NCI-H226 (cell line): ENCODE results near the gene CGRRF1.
A peak's percentile ranks its signal among the peaks of the same experiment; 100 is the strongest.

Source experiments
- DNase-seq: peaks from one replicate; pipeline ENCODE4 v3.0.0-alpha.2; 2015

The CGRRF1 gene

DNA sequence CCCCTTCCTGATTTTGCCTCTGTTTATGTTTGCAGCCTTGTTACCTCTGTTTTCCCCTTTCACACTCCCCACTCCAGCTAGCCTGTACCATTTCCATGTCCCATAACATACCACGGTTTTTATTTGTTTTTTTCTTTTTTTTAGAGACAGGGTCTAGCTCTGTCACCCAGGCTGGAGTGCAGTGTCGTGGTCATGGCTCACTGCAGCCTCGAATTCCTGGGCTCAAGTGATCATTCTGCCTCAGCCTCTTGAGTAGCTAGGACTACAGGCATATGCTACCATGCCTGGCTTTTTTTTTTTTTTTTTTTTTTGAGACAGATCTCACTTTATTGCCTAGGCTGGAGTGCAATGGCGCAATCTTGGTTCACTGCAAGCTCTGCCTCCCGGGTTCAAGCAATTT lies 38.8 kb downstream of the CGRRF1 start:
- no peak for DNase-seq

GRCh38 chr14:54549862-54550261 lies 40.2 kb downstream of the CGRRF1 start:
- no peak for DNase-seq

- no peak for DNase-seq
These were observed 40.8 kb downstream of the CGRRF1 start for GRCh38 chr14:54550514-54550913.

DNA sequence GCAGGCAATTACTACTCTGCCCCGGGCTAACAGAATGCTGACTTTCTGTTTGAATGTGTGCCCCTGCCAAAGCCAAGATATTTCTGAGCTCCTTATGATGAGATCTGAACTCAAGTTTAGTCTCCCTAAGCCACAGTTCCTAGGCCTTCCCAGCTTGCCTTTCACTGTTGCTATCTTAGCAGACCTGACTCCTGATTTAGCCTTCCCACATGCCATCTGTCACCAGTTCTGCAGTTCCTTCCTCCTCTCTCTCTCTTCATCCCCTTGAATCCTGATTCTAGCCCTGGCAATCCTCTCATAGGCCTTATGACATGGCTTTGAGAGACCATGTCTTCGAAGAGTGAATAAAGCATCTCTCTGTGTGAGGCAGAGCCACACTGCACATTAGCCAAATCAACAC lies 44.7 kb downstream of the CGRRF1 start:
- DNase-seq: no peak

DNA sequence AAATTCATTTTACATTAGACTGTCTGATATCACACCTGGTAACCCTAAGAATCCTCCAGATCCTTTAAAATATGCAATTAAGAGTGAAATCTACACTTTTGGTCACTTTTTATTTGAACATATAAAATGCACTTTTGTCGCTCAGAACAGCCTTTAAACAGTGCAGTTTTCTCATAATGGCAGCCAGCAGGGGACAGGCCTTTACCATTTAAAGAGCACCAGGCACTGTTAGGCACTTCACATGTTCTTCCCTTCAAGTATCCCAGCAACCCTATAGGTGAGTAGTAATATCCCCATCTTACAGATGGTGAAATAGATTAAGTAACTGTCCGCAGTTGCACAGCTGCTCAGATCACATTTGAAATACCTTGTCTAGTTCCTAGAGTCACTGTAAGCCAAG lies 45.9 kb downstream of the CGRRF1 start:
- no peak for DNase-seq

DNA sequence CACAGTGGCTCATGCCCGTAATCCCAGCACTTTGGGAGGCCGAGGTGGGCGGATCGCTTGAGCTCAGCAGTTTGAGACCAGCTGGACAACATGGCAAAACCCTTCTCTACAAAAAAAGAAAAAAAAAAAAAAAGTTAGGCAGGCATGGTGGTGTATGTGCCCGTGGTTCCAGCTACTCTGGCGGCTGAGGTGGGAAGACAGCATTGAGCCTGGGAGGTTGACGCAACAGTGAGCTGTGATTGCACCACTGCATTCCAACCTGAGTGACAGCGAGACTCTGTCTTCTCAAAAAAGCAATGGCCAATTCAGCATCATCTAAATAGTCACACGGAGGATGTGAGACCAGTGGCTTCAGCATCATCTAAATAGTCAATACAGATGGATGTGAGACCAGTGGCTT lies 46.8 kb downstream of the CGRRF1 start:
- DNase-seq: no peak

DNA sequence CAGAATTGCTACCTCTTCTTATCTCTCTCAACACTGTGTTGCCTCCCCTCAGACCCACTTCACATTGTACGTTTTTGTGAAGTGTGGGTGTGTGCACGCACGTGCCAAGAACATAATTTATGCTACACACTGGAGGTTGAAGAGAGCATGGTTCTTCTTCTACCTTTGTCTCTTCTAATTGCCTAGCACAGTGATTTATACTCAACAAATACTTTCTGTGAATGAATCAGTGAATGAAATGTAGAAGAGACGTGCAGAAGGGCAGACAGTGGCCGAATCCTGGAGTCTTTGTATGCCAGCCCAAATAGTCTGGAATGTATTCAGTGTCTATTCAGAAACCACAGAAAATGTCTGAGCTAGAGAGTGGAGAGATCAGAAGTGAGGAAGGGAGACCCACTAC lies 52.6 kb downstream of the CGRRF1 start:
- DNase-seq: peak; percentile 44

DNA sequence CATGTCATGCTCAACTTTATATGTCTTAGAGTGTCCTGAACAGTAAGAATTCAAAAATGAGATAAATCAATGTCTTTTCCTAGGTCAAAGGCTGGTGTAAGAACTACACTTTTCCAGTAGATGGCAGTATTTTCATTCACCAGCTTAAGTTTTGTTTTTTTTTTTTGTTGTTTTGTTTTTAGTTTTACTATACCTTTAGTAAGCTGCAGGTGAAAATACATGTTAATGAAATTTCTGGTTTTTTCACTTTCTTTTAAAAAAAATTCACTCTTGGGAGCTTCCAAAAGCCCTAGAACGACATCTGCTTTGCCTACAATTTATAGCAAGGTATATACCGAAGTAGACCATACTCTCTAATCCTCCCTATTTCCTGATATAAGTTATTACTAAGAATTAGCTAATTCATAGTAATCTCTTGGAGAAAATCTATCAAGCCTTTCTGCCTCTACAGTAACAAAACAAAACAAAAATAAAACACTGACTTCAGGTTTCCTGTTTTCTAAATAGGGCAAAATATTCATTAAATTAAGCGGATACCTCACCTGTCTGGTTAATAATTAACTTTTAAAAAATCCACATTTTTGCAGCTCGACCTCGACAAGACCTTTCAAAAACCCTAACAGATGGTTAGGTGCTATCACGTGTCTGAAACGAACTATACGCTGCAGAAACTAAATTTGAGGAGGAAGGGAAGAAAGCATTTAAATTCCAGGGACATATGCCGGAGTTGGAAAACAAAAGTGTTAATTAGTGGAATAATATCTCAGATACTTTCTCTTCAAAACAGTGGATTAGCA lies 54.6 kb downstream of the CGRRF1 start:
- peak; percentile 12 for DNase-seq

DNA sequence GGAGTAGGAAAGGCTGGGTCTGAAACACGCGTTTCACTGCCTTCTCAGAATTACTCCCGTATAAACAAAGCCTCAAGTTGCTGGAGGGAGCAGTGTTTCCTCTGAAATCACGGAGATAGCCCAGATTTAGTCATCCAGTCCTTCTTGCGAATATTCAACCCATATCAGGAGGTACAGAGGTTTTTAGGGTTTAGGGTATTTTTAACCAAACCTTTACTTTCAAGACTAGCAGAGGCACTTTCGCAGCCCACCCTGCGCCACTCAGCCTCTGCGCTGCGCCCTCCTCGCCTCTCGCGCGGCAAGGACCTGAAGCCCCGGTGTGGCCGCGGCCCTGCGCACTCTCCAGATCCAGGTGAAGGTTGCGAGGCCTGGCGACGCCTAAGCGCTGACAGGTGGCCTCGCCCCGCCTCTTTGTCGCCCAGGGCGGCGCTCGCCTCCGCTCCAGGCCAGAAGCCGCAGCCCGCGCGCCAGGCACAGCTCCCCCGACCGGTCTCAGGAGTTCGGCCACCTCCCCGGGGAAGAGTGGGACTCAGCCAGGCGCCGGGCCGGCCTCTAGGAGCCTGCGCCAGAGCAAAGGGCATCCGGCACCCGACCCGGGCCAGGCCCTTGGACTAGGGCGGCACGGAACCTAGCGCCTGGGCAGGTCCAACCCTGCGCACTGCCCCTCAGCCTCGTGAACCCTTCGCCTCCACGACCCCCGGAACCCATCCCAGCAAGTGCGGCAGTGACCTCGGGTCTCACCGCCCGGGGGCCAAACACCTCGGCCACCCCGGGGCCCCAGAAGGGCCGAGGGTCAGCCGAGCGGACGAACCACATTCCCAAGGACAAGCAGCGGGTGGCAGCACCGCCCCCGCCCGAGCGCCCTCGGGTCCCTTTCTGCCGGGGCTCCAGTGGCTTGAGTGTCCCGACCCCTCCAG lies 55.4 kb downstream of the CGRRF1 start:
- peak; percentile 68 for DNase-seq

GRCh38 chr14:54565785-54566409 lies 56.2 kb downstream of the CGRRF1 start:
- DNase-seq: peak; percentile 90

DNA sequence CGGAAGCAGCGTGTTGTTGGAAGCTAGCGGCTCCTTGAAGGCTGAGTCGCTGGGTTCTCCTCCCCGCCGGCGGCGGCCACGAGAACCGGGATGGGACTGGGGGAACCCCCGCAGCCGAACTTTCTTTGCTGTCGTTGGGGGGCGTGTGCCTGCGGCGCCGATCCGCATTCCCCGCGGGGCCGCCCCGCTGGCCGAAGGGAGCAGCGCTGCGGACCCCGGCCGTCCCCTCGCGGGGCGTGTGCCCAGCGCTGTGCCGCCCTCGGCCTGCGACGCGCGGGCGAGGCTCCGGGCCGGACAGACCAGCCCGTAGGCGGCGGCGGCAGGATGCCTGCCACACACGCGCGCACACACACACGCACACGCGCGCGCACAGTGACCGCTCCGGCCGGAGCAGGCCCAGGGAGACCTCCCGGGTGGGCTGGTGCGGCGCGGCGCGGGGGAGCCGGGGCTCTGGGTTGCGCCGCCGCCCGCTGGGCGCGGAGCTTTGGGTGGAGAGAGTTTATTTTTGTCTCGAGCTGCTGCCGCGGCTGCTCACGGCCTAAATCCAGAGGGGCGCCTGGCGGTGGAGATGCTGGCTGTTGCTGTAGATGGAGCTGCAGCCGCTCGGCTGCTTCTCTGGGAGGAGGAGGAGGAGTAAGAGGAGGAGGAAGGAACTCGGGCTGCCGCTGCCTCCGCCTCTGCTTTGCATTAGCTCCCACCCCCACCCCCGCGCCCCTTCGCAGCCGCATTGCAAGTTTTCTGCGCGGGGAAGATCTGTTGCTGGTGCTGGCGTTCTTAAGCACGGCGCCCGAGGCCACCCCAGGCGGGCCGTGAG lies 56.9 kb downstream of the CGRRF1 start, which contains the start of gene SAMD4A:
TSS of gene SAMD4A (plus strand) at position 719 of the 814 bp plus-strand sequence. CDS start 789 bp downstream, outside the sequence.
- peak; percentile 79 for DNase-seq

DNA sequence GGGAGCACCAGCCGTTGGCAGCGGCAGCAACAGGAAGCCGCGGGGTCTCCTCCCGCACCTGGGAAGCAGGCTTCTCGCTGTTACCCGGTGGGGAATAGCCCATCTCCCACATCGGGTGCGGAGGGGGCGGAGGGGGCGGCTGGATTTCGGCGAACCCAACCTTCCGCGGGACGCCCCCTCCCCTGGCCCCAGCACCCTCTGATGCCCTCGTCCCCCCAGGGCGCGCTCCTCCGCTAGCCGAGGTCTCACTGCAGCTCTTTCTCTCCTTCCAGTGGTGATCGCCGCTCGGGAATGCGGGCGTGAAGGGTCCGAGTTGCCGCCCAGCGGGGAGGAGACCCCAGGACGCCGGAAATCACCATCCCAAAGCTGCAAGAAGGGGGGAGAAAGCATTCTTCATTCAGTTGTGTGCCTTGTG lies 57.5 kb downstream of the CGRRF1 start:
- DNase-seq: no peak

DNA sequence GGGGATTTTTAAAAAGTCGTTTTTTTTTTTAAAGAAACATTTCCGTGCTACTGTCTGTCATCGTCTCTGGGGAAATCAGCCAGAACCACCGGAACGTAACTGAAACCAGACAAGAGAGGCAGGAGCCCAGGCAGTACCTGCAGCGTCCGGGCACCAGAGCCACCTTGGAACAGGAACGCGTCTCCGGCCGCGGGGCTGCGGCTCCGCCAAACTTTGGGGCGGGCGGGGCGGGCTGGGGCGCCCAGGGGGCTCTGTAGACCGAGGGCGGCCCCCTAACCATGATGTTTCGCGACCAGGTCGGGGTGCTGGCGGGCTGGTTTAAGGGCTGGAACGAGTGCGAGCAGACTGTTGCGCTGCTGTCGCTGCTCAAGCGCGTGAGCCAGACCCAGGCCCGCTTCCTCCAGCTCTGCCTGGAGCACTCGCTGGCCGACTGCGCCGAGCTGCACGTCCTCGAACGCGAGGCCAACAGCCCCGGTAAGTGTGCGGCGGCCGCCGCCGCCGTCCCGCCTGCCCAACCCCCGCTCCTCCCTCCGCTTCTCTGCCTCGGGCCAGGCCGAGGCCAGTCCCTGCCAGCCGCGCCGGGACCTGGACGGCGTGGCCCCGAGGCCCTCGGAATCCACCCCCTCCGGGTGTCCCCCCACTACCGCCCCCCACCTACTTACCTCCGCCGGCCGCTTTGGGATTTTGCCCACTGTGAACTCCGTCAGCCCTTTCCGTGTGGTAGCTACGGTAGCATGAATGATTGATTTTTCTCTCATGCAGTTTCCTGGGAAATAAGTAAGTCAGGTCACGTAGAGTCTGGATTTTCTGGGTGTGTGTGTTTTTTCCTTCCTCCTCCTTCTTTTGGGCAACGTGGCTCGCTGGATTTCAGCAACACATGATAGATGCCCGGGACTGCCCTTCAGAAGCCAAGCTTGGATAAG lies 58.2 kb downstream of the CGRRF1 start:
- peak; percentile 5 for DNase-seq

DNA sequence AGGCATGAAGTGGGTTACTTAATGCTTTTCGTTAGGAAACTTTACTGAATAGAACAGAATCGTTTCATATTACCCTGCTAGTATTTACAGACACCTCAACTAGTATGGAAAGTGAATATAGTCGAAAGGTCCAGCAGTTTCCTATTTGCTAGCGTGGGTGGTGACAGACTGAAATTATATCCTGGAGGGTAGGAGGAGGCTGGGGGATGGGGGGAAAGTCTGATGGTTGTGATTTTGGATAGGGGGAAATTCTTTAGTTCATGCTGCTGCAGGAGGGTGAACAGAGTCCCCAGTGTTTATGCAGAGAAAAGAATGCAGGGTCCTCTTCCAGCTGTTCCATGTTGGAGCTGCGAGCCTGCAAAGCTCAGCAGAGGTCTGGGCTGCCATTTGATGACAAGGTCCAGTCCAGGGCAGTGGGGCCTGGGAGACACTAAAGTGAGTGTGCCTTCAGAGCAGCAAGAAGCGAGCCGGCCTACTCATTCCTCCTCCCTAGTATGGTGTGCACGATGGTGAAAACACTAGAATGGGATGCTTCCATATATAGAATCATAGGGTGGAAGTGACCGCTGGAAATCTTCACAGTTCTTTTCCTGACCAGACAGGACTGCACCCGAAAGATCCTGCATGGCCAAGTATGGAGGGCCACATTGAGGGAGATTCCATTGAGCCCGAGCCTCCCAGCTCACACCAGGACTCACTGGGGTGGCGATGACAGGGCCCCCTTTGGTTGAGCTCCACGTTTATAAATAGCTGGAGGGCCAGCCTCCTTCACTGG lies 59.3 kb downstream of the CGRRF1 start:
- DNase-seq: no peak

DNA sequence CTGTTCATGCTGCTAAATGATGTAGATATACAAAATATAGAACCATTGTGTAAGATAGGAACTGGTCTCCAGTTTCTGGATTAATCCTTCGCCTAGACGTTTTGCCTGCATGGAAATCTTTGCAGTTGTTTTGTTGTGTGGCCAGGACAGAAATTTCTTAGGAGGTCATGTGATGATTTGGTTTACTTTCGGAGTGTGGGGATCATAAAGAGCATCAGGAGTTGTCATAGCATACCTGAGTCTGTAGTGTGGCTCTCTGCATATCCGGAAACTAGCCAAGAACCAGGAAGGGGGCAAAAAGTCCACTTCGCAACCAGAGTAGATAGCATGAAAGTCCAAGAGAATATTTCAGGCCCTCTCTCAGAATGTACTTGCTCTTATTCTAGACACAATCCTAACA lies 60.3 kb downstream of the CGRRF1 start:
- DNase-seq: no peak

- peak; percentile 70 for DNase-seq
These were observed 61.1 kb downstream of the CGRRF1 start for GRCh38 chr14:54570631-54571415.

DNA sequence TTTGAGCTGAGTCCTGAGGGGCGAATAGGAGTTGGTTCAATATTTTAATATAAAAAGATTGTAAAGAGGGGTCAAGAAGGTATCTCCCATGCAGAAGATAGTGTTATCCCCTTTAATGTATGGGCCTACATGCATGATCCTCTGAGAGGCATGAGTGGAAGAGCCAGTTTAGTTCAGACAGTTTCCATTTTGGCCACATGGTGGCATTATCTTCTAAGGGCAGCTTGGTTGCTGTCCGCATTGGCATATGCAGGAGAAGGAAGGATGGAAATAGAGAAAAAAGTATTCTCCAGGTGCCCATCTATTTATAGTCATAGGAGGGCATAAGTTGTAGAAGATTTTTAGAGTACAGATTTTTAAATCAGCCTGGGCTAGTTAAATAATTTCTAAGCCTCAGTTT lies 62.6 kb downstream of the CGRRF1 start:
- DNase-seq: peak; percentile 40

DNA sequence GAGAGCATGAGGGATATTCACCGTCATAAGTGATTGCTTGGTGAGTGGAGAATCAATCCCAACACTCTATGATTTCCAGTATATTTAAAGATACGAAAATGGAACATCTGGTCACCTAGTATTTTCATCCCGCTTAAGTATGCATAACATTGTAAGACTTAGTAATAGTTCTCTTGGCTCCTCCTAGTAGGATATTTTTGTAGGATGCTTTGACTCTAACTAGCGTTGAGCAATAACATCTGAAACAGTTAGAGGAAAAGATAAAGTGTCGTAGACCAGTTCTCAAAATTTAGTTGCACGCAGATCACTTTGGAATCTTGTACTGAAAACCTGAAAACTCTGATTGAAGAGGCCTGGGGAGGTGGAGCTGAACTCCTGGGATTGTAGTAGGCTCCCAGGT lies 64.8 kb downstream of the CGRRF1 start:
- DNase-seq: no peak

DNA sequence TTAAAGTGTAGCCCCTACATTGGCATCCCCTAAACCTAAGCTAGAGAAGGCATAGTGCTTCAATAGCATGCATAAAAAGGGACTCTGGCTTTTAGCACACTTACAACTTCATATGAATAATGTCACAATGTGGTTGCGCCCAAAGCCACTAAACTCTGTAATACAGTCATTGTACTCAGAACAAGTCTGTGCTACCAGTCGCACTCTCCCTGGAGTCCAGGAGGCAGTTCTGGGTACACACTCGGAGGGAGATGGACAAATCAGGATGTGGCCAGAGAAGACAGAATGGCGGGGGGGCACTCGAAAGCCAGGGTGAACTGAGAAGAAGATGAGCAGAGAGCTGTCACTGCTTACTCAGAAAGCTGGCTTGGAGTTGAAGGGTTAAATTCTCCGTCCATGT lies 67.8 kb downstream of the CGRRF1 start:
- DNase-seq: no peak

GRCh38 chr14:54577977-54578376 lies 68.3 kb downstream of the CGRRF1 start:
- DNase-seq: no peak
